Putamen (tissue), 1 donor: ENCODE data around the gene DSTN.

Experiments used
- DNase-seq: peaks from one replicate; pipeline ENCODE4 v3.0.0-alpha.2; 2016; ENCODE audit warnings: low spot score

The DSTN gene

GRCh38 chr20:17580895-17581294 lies 11.0 kb downstream of the DSTN start:
- no peak for DNase-seq

DNA sequence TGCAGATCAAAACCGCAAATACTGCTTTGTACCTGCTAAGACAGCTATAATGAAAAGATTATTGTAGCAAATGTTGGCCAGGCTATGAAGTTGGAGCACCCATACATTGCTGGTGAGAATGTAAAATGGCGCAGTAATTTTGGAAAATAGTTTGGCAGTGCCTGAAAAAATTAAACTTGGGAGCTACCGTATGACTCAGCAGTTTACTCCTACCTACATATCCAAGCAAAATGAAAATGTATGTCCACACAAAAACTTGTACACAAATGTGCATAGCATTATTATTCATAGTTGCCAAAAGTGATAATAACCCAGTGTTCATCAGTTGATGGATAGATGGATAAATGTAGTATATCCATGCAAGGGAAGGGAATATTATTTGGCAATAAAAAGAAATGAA lies 13.3 kb downstream of the DSTN start:
- no peak for DNase-seq

- no peak for DNase-seq
Observed at GRCh38 chr20:17584689-17585088, 14.8 kb downstream of the DSTN start.

DNA sequence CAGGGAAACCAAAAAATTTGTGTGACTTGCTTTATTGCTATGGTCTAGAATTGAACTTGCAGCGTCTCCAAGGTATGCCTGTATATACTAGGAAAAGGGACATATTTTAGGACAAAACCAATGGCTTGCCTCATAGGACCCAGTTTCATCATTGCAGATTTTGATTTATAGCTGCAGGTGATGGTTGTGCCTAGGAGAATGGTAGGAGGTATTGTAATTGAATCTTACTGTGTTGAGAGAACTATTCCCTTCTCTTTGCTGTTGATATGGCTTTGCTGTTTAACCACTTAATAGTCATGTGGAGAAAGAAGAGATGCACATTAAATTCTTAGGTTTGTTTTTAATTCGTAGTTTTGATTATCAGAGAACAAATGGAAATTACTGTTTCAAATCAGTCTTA lies 16.4 kb downstream of the DSTN start:
- DNase-seq: no peak

GRCh38 chr20:17587148-17587547 lies 17.3 kb downstream of the DSTN start:
- no peak for DNase-seq

DNA sequence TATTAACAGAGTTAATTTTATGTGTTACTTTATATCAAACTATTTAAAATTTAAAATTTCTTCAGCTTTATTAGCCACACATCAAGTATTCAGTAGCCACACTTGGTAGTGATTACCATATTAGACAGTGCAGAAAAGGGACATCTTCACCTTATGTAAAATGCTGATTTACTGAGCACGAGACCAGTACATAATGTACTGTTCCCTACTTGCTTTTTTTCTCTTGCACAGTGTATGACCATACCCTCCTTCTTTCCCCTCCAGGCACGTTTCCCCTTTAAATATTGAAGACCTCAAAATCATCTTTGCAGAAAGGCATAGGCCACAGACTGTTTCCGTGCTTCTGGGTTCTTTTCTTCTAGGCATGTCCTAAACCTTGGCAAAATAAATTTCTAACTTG lies 17.9 kb downstream of the DSTN start:
- no peak for DNase-seq

- DNase-seq: no peak
Observed at GRCh38 chr20:17589161-17589834, 19.4 kb downstream of the DSTN start.

DNA sequence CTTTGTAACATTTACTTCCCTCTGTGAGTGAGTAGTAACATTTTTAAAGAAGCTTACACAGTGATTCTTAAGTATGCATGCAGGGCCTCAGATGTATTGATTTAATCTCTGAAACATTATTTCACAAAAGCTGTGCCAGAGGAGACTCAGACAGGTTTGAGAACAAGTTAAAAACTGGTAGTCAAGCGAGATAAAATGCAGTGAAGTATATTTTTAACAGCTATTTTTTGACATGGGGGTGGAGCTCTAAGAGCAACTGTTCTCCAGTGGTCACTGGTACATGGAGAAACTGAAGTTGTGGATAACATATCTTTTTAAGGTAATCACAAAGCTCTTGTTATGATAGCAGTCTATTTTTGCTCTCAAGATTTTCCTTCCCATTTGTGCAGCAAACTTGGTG lies 20.4 kb downstream of the DSTN start:
- DNase-seq: no peak

DNA sequence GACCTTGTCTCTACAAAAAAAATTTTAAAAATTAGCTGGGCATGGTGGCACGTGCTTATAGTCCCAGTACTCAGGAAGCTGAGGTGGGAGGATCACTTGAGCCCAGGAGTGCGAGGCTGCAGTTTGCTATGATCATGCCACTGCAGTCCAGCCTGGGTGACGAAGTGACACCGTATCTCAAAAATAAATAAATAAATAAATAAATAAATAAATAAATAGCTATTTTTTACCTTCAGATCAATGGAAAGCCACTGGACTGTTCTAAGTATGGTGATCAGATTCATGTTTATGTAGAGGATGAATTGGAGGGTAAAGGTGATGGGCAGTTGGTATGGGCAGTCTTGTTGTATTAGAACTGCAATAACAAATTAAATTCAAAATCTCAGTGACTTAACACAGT lies 24.0 kb downstream of the DSTN start:
- DNase-seq: no peak

DNA sequence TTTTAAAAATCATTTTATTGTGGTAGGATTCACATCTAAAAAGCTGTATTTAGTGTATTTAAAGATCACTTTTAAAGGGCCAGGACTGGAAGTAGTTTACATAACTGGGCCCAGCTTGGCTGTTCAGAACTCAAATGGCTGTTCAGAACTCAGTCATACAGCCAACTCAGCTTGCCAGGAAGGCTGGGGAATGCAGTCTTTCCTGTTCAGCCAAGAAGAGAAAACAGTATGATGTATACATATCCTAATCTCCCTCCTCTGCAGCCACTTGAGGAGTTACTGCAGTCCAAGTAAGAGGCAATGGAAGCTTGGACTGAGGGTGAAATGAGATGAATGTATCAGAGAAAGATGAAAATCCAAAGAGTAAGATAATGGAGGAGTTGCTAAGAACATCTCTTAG lies 24.6 kb downstream of the DSTN start:
- DNase-seq: no peak

DNA sequence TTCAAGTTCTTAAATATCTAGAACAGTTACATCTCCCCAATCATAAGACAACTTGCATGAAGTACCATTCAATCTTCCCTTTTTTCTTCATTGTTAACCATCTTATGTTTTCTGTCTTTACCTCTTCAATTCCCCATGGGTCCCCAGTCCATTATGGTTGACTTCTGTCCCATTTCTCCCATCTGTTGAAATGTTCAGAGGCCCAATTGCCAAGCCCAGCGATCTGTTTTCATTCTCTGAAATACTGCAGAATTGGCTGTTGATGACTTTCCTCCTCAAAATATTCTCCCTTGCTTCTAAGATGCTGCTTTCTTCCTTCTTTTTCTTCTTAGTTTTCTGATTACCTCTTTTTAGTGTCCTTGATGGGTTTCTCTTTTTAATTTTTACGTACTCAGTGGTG lies 26.0 kb downstream of the DSTN start:
- DNase-seq: no peak

DNA sequence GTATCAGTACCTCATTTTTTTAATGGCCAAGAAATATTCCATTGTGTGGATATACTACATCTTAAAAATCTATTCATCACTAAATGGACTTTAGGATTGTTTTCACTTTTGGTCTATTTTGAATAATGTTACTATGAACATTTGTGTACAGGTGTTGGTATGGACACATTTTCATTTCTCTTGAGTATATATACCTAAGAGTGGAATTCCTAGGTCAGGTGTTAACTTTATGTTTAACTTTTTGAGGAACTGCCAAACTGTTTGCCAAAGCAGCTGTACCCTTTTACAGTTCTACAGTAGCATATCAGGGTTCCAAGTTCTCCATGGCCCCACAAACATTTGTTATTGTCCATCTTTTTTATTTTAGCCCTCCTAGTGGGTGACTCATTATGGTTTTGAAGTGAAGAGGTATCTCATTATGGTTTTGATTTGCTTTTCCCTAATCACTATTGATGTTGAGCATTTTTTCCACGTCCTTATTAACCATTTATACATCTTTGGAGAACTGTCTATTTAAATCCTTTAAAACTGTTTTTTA lies 28.2 kb downstream of the DSTN start:
- no peak for DNase-seq

GRCh38 chr20:17601957-17602356 lies 32.1 kb downstream of the DSTN start:
- DNase-seq: no peak

GRCh38 chr20:17602493-17602892 lies 32.6 kb downstream of the DSTN start:
- DNase-seq: no peak

GRCh38 chr20:17605131-17605660 lies 35.3 kb downstream of the DSTN start:
- DNase-seq: no peak

GRCh38 chr20:17606001-17606400 lies 36.1 kb downstream of the DSTN start:
- no peak for DNase-seq

GRCh38 chr20:17608701-17609497 lies 39.0 kb downstream of the DSTN start:
- no peak for DNase-seq

DNA sequence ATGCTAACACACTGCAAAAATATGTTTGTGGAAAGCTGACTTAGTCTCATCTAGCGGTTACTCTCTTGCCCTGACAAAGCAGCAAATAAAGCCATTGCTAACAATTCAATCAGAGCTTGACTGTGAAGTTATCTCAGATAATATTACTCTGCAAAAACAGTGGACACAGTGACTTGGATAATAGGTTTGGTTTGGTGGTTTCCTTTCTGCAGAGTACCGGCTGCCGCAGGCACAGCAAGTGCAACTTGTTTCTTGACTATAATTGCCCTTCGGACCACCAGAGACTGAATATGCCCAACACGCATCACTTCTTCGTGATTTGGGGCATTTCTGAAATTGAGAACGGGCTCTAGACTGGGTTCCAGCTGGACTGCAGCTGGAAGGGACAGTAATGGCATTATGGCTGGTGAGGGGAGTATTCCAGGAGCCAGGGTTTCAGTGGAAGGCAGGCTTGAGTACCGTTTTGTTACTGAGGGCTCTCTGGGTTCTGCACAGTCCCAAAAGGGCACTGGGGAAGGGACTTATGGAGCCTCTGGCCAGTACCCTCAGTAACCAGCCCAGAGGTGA lies 40.0 kb downstream of the DSTN start:
- no peak for DNase-seq

- DNase-seq: no peak
Observed at GRCh38 chr20:17610566-17611289, 40.9 kb downstream of the DSTN start.

DNA sequence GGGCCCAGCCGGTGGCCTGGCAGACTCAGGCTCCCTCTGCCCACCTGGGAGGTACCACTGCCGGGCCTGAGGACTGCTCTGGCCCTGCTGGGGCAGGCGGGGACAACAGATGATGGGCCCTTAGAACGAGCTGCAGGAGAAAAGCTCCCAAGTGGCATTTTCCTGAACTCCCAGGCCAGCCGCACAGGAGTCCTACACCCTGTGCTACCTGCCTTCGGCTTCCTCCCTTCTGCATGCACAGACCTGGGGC lies 41.3 kb downstream of the DSTN start:
- DNase-seq: no peak

DNA sequence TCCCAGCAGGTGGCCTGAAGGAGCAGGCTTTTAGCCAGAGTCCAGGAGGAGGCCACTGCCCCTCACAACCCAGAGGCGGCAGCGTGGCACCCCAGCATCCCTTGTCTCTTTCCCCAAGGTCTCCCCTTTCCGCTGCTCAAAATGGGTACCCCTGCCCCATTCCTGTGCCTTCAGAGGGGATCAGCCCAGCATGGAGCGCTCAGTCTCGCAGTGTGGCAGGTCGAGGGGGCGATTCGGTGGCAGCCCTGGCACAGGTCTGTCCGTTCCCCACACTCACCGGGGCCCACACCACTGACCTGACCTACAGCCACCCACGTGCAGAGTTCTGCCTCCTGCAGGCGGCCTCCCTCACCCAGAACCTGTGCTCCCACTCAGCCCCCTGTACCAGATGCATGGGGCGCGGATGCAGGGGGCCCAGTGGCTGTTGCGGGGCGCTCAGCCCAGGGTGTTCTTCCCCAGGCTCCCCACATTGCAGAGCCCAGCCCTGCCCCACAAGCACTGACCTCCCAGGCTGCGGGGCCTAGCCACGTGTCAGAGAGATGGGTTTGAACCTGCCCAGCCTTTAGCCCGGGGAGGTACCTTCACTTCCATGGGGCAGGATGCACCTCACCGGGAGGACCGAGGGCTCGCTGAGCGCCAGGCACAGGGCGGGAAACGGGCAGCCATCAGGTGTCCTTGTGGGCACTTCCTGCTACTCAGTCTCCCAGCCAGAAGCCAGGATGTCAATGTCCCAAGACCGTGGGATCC lies 41.8 kb downstream of the DSTN start:
- DNase-seq: no peak
